Fibroblast of mammary gland (primary cell): ENCODE measurements around the gene MOCOS.

Experiments
- DNase-seq: peaks from one replicate; pipeline ENCODE4 v3.0.0-alpha.2; 2010; ENCODE audit warnings: low read depth
- H3K4me3 ChIP-seq: 2 replicates; pipeline ENCODE4 v1.5.1; 2011; ENCODE audit warnings: low read depth, mild to moderate bottlenecking, low read length, moderate library complexity; ENCODE audit not compliant: control insufficient read depth
- CTCF ChIP-seq: conservative IDR thresholded peaks from 2 replicates; pipeline ENCODE4 v1.5.1; 2011; ENCODE audit warnings: low read depth, low read length, inconsistent platforms; ENCODE audit not compliant: control insufficient read depth, insufficient read depth

Gene MOCOS

GRCh38 chr18:36241831-36242230 lies 54.5 kb downstream of the MOCOS start:
- no peak for TF ChIP-seq CTCF
- no peak for DNase-seq
- no peak overlapping the region for H3K4me3 ChIP-seq

DNA sequence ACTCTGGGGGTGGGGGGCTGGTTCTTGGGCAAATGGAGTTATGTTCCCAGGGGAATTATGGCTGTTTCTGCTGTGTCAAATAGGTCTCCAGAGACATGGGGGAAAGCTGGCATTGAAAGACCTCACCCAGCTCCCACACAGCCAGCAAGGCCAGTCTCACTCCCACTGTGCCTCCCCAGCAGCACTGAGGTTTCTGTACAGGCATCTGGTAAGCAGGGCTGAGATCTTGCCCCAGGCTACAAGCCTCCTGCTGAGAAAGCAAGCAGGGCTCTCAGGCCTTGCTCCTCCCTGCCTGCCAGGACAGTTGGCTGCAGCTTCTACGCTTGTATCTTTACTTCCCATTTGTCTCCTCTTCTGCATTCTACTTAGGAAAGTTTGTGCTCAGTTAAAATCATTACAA lies 59.7 kb downstream of the MOCOS start:
- TF ChIP-seq CTCF: no peak
- no peak for DNase-seq
- H3K4me3 ChIP-seq: no peak overlapping the region

DNA sequence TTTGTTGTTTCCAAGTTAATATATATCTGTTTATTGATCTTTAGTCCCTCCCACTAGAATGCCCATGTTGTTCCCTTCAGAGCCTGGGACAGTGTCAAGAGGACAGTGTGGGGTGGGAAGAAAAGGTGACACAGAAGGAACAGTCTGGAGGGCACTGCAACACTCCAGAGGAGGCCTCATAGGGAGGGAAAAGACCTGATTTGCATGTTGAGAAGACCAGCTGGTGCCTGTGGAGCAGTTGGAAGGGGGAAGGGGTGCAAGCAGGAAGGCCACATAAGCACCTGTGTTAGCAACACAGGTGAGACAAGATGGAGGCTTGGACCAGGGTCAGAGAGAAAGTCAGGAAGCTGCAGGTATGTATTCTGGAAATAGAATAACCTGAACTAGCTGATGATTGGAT lies 62.1 kb downstream of the MOCOS start:
- TF ChIP-seq CTCF: no peak
- DNase-seq: no peak
- no peak overlapping the region for H3K4me3 ChIP-seq

DNA sequence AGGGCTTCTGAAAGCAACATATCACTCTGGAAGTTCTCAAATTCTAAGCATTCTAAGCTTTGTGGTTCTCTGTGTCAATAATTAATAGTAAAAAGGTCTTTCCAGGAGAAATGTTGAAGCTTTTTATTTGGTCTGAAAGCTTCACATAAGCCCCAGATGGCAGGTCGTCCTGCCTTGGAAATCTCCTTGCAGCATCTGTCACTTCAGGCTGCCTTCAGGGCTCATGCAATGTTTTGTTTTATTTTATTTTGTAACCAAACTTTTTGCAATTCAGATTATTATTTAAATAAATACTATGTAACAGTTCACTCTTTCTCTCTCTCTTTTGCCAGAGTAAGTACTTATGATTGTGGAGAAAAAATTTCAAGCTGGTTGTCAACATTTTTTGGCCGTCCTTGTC lies 63.5 kb downstream of the MOCOS start:
- no peak for DNase-seq
- no peak for TF ChIP-seq CTCF
- no peak overlapping the region for H3K4me3 ChIP-seq

DNA sequence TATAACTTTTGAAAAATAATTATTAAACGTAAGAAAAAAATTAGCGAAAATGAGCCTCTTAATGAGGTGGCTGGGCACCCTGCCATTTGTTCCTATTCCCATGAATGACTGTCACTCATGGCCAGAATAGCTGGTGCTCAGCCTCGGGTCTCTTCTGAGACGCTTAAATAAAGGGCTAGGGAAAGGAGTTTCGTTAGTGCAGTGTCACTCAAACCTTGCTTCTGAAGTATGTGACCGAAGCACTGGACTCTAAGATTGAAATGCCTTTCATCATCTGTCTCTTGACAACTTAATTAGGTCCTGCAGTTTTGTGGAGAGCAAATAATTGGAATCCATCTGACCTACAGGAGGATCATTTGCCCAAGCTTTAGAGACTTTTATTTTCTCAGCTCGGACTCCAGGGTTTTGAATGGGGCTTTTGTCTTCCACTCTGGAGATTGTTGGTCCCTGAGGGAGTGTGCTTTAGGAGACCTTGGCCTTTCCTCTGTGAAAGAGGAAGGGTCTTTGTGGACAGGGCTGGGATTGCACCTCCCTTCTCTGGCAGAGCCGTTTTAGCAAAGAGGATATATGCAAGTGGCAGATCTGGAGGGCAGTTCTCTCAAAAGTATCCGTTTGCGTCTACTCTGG lies 67.9 kb downstream of the MOCOS start:
- no peak overlapping the region for H3K4me3 ChIP-seq
- no peak for TF ChIP-seq CTCF
- no peak for DNase-seq

DNA sequence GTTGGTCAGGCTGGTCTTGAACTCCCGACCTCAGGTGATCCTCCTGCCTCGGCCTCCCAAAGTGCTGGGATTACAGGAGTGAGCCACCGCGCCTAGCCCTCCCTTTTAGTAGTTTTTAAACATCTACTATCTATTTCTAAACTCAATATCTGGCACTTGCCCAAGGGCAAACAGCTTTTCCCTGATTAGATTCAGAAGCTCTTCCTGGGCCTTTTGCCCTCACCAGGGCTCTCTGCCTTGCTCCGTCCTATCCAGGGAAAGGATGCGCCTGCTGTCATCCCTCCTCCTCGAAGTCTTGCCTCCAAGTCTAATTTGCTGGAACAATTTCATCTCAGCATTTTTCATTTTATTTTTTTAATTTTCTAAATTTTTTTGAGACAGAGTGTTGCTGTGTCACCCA lies 68.8 kb downstream of the MOCOS start:
- DNase-seq: no peak
- no peak for TF ChIP-seq CTCF
- no peak overlapping the region for H3K4me3 ChIP-seq

DNA sequence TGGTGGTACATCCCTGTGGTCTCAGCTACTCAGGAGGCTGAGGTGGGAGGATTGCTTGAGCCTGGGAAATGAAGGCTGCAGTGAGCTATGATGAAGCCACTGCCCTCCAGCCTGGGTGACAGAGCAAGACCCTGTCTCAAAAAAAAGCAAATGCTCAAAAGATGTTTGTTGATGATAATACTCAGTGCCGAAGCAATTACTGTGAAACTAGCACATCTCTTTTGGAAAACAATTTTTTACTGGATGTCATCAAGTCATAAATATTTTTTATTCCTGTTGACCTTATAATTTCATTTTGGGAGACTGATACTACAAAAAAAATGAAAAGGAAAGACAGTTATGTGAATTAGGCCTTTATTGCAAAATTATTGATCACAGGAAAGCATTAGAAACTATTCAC lies 75.7 kb downstream of the MOCOS start:
- no peak overlapping the region for H3K4me3 ChIP-seq
- TF ChIP-seq CTCF: no peak
- DNase-seq: no peak
